DMS 273 (cell line): ENCODE results near the gene SENP6.
"Not testable (repeated sequence)": the region's sequence is repeated elsewhere in the genome, so short reads cannot be mapped to it uniquely, and the experiment has no call there.

Experiments
- DNase-seq: peaks from one replicate; lab custom pipeline; 2025; ENCODE audit not compliant: unreplicated experiment; lab: John Stamatoyannopoulos, UW

SENP6 gene, protein sequence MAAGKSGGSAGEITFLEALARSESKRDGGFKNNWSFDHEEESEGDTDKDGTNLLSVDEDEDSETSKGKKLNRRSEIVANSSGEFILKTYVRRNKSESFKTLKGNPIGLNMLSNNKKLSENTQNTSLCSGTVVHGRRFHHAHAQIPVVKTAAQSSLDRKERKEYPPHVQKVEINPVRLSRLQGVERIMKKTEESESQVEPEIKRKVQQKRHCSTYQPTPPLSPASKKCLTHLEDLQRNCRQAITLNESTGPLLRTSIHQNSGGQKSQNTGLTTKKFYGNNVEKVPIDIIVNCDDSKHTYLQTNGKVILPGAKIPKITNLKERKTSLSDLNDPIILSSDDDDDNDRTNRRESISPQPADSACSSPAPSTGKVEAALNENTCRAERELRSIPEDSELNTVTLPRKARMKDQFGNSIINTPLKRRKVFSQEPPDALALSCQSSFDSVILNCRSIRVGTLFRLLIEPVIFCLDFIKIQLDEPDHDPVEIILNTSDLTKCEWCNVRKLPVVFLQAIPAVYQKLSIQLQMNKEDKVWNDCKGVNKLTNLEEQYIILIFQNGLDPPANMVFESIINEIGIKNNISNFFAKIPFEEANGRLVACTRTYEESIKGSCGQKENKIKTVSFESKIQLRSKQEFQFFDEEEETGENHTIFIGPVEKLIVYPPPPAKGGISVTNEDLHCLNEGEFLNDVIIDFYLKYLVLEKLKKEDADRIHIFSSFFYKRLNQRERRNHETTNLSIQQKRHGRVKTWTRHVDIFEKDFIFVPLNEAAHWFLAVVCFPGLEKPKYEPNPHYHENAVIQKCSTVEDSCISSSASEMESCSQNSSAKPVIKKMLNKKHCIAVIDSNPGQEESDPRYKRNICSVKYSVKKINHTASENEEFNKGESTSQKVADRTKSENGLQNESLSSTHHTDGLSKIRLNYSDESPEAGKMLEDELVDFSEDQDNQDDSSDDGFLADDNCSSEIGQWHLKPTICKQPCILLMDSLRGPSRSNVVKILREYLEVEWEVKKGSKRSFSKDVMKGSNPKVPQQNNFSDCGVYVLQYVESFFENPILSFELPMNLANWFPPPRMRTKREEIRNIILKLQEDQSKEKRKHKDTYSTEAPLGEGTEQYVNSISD

DNA sequence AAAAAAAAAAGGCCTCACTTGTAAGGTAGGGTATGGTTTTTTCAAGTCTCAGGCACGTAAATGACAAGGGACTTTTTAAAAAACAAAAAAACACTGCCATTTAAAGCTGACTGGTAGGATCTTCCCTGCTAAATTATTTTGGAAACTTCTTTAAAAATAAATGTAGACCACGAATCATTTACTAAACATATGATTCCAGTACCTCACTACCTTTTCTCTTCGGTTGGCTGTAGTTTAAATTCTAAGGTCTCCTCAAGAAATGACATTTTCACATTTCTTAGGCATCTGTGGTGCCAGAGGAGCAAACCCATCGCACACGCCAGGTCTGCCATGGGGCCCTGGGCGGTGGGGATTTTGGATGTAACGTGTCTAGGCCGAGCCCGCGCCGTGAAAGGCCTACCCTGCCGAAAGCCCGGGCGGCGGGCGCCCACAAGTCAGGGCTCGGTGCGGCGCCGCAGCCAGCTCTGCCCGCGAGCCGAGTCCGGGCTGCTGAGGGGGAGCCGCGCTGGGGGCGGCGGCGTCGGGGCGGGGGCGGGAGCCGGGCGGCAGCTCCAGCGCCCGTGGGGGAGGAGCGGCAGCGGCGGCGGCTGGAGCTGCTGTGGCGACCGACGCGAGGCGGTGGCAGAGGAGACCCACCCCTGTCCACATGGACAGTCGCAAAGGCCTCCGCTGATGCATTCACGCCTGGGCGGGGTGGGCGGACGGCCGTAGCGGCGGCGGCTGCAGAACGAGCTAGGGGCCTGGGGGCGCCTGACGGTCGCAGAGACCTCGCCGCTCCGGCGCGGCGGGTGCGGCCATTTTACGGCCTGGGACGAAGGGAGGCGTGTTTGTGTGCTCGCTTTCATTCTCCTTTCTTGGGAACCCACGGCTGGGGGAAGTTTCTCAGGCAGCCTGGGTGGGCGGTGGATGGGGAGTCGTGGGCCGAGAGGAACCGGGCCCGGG is at the start of gene SENP6:
Gene SENP6 (plus strand): TSS at position 577 of the 942 bp plus-strand sequence. CDS start 645 bp downstream, outside the sequence.
- peak; percentile 91 for DNase-seq

DNA sequence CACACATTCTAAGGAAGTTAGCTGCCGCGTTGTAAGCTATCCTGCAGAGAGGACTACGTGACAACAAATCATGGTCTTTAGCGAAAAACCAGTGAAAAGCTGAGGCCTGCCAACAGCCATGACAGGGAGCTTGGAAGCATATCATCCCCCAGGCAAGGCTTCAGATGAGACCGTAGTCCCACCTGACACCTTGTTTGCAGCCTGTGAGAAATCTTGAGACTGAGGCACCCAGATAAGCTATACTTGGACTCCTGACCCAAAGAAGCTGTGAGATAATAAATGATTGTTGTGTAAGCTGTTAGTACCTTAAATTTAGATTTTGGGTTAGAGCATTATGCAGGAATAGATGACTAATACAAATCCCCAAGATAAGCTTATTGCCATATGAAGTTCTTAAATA is 45.4 kb upstream of the SENP6 start:
- no peak for DNase-seq

DNA sequence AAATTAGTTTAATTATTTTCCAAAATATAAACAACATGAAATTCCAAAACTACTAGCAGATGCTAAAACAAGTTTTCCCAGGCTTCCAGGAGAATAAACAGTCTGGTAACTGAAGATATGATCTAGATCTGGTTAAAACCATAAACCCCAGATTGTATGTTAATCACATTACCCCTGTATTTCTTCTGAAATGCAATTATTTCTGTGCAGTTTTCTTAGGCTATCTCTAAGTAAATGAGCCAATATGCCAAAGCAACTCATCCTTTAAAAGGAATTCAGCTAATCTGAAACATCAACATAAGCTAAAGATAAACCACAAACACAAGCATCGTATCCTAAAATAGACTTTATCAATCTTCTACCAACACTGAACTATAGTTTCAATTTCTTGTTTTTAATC is 44.6 kb upstream of the SENP6 start:
- no peak for DNase-seq

DNA sequence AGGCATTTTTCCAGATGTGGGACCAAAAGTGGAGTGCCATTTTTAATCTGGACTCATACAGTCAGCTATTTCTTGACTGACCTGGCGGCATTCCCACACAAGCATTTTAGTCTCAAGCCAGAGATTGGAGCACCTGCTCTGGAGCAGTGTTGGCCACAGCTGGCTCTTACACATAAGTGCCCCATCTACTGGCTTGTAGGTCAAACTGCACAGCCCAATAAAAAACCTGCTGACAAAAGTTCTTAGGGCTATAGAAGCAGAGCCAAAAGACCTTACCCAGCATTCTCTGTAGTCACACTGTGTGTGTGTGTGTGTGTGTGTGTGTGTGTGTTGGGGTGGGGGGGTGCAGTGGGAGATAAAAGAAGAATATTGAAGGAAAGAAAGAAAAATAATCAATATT is 38.6 kb upstream of the SENP6 start:
- peak; percentile 59 for DNase-seq

DNA sequence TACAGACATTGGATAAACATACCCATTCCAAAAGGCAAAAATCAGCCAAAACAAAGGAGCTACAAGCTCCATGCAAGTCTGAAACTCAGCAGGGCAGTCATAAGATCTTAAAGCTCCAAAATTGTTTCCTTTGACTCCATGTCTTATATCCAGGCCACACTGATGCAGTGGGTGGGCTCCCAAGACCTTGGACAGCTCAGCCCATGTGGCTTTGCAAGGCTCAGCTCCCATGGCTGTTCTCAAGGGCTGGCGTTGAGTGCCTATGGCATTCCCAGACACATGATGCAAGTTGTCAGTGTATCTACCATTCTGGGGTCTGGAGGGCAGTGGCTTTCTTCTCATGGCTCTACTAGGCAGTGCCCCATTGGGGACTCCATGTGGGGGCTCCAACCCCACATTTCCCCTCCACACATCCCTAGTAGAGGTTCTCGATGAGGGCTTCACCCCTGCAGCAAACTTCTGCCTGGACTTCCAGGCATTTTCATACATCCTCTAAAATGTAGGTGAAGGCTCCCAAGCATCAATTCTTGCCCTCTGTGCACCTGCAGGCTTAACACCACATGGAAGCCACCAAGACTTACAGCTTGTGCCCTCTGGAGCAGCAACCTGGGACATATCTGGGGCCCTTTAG is 35.4 kb upstream of the SENP6 start:
- no peak for DNase-seq

DNA sequence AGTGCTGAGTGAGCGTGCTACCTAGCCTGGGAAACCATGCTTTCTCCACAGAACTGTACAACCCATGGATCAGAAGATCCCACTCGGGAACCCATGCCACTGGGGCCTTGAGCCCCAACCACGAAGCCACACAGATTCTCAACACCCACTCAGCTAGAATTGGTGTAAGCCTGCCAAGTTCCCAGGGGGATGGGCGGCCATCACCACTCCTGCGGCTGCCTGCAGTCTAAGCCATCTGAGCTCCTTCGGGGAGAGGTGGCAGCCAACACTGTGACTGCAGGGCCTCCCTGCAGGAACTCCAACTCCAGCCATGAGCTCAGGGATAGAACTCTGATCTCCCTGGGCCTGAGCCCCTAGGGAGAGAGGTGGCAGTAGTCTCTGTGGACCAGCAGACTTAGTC is 33.6 kb upstream of the SENP6 start:
- DNase-seq: no peak

DNA sequence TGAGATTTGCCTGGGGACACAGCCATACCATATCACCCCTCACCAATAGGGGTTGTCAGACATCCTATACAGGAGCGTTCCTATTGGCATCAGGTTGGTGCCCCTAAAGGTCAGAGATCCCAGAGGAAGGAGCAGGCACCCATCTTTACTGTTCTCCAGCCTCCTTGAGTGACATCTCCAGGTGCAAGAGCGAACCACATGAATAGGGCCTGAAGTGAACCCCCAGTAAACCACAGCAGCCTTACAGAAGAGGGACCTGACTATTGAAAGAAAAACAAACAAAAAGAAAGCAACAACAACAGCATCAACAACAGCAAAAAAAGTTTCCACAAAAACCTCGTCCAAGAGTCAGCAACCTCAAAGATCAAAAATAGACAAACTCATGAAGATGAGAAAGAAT is 32.7 kb upstream of the SENP6 start:
- DNase-seq: no peak

DNA sequence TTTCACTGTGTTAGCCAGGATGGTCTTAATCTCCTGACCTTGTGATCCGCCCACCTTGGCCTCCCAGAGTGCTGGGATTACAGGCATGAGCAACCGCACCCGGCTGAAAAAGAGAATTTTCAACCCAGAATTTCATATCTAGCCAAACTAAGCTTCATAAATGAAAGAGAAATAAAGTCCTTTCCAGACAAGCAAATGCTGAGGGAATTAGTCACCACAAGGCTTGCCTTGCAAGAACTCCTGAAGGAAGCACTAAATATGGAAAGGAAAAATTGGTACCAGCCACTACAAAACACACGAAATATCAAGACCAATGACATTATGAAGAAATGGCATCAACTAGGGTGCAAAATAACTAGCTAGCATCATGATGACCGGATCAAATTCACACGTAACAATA is 31.0 kb upstream of the SENP6 start:
- DNase-seq: not testable (repeated sequence)

DNA sequence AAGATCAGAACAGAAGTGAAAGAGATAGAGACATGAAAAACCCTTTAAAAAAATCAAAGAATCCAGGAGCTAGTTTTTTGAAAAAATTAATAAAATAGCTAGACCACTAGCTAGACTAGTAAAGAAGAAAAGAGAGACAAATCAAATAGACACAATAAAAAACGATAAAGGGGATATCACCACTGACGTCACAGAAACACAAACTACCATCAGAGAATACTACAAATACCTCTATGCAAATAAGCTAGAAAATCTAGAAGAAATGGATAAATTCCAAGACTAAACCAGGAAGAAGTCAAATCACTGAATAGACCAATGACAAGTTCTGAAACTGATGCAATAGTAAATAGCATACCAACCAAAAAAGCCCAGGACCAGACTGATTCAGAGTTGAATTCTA is 29.6 kb upstream of the SENP6 start:
- no peak for DNase-seq

DNA sequence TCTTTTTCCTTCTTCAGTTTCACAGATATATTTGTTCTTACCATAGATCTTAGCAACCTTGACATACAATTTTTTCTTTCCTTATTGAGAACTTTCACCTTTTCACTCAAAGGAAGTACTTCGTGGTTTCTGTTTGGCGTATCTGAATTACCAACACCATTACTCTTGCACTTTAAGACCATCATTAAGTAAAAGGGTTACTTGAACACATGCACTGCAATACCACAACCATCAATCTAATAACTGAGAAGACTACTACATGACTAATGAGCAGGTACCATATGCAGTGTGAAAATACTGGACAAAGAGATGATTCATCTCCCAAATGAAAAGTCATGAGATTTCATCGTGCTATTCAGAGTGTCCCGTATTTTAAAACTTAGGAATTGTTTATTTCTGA is 21.7 kb upstream of the SENP6 start:
- no peak for DNase-seq

DNA sequence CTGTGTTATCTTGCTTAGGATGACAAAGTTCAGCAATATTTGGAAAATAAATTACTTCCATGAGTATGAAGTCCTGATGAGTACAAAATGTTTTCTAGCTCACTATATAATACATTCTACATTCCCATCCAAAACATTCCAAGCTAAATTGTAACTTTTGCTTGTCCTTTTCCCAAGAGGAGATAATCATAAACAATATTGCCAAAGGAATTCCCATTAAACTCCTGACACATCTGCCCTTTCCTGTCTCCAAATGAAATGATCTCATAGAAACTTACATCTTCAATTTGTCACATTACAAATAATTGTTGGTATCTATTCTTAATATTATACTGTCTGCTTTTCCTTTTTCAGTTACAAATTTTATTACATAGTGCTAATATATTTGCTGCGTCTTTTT is 20.4 kb upstream of the SENP6 start:
- DNase-seq: no peak

DNA sequence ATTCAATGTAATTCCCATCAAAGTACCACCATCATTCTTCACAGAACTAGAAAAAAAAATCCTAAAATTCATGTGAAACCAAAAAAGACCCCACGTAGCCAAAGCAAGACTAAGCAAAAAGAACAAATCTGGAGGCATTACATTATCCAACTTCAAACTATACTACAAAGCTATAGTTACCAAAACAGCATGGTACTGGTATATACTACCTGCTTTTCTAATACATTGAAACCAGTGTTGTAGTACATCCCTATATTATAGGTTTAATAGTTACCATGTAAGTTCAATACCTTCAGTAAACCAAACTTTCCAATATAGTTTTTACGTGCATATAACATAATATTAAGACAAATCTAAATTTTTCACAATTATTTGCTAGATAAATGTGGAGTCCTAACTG is 17.1 kb upstream of the SENP6 start:
- DNase-seq: not testable (repeated sequence)

DNA sequence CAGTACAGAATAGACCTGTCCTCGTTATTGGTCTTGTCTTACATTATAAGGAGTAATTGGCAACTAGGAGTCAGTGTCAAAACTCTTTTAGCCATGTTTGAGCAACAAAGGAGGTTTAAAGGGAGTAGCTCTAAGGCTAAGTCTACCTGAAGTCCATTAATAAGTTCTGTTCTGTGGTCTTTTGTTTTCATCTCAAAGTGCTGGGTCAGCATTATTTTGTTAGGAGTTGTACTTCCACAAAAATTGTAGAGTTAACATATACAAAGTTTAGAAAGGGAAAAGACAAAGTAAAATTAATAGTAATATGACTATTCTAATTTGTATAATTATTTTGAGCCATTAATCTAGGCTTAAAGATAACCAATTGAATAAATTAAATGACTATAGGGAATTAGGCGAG is 12.7 kb upstream of the SENP6 start:
- no peak for DNase-seq

DNA sequence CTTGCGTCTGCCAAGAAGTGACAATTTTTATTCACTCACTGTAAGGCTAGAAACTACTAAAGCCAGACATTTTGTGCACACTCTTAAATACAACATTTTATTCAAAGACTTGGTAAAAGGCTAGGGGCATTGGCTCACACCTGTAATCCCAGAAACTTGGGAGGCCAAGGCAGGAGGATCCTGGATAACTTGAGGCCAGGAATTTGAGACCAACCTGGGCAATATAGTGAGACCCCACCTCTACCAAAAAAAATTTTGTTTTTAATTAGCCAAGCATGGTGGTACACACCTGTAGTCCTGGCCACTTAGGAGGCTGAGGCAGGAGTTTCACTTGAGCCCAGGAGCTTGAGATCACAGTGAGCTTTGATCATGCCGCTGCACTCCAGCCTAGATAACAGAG is 11.3 kb upstream of the SENP6 start:
- DNase-seq: no peak

DNA sequence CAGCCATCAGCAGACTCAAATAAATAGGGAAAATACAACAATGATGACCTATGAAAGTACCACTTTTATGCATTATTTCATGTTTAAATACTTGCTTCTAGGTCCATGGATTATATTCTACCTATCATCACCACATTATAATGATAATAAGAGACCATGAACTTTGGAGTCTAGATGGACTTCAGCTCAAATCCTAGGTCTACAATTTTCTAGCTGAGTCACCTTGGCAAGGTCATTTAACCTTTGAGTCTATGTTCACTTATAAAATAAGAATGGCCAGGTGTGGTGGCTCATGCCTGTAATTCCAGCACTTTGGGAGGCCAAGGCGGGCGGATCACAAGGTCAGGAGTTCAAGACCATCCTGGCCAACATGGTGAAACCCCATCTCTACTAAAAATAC is 5.3 kb upstream of the SENP6 start:
- not testable (repeated sequence) for DNase-seq

DNA sequence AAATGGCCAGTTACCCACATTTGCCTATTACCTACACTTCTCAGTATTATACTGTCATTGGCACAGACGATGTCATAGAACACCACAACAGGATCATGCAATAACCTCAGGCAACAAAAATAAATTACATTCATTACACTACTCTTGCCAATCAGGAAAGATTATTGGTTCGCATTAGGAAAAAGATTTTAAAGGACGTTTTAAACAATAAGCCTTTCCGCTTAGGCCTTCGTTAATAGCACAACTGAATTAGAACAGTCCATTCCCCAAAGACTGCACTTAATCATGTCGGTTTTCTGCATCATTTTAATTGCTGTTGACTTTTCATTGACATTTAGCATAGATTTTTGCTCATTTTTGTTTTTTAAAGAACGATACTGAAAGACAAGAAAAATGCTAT is 912 bp upstream of the SENP6 start:
- DNase-seq: peak; percentile 37

DNA sequence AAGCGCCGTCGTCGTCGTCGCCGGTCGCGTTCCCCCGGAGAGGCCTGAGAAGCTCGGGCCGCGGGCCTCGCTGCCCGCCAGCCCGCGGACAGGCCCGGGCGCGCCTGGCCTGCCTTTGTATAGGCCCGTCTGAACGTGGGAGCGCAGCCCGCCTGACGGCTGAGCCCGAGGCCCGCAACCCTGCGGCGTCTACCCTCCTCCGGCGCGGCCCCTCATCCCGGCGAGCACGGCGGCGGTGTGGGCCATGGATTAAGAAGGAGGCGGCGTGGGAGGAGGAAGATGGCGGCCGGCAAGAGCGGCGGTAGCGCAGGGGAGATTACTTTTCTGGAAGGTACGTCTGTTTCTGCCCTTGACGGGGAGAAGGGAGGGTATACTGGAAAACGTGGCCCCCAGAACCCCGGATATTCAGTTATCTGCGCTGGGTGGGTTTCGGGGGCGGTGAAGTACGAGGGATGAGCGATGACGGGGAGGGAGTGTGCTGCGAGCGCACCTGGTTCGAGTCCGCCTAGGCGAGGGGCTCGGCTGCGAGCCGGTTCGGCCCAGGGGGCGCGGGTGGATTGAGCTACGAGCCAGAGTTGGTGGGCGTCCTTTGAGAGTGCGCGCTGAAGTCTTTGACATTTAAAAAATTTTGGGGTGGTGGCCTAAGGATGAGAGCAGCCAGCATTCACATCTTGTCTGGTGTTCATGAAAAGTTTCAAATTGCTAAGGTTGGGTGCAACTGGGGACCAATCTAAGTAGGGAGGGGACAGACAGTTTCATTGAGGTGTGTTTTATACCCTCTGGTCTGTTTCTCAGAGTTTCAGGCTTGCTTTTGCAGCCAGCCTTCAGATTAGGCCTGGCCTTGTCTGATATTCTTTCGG is 796 bp downstream of the SENP6 start:
- peak; percentile 79 for DNase-seq

DNA sequence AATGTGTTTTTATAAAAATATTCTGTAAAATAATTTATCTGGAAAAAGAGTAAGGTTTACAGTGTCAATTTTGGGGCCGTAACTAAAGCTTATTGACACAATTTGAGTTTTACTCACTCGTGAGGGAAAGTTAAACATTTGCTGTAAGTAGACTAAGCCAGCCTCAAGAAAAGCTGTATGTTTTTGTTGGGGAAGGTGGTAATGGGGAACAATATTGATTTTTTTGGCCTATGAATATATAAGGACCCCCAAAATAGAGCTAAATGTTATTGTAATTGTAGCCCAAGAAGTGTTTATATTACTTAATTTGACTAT is 1.4 kb downstream of the SENP6 start:
- peak; percentile 45 for DNase-seq

DNA sequence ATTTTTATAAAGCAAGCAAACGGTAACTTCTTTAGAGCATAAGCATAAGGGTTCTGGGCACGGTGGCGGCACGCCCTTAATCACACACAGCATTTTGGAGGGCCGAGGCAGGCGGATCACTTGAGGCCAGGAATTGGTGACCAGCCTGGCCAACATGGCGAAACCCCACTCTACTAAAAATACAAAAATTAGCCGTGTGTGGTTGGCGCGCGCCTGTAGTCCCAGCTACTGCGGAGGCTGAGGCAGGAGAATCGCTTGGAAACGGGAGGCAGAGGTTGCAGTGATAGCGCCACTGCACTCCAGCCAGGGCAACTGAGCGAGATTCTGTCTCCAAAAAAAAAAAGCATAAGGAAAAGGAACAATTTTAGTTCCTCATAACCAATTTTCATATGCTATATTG is 2.6 kb downstream of the SENP6 start:
- no peak for DNase-seq
